ENCODE data around the gene PDLIM1.
"Not testable (repeated sequence)": the region's sequence is repeated elsewhere in the genome, so short reads cannot be mapped to it uniquely, and the experiment has no call there.

DNA sequence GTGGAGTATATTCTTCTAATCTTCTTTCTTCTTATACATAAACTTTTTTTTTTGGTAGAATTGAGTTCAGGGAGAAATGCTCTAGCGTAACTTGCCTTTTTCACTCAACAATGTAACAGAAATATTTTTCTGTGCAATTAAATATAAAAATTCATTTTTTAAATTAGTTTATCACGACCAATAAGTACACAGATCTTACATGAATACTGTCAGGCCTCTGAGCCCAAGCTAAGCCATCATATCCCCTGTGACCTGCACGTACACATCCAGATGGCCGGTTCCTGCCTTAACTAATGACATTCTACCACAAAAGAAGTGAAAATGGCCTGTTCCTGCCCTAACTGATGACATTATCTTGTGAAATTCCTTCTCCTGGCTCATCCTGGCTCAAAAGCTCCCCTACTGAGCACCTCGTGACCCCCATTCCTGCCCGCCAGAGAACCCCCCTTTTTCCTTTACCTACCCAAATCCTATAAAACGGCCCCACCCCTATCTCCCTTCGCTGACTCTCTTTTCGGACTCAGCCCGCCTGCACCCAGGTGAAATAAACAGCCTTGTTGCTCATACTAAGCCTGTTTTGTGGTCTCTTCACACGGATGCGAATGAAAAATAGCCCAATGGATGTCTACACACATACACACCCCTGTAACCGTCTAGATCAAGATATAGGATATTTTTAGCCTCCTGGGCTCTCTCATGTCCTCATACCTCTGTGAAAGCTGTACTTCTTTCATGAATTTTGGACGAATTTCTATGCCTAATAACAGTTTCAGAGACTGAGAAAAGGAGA lies 61.7 kb downstream of the PDLIM1 start:
- TF ChIP-seq RAD21 (IDR thresholded peaks at IDR 0.05; ENCODE audit: low read depth); TCF7L2 (IDR thresholded peaks at IDR 0.05; ENCODE audit: borderline replicate concordance, extremely low read depth, insufficient read depth, insufficient read length); CEBPB (IDR thresholded peaks at IDR 0.05; ENCODE audit: low read depth); JUND (IDR thresholded peaks at IDR 0.05); FOSL1 (IDR thresholded peaks at IDR 0.05; ENCODE audit: low read depth): not testable (repeated sequence)
- TF ChIP-seq, protein P1, sequence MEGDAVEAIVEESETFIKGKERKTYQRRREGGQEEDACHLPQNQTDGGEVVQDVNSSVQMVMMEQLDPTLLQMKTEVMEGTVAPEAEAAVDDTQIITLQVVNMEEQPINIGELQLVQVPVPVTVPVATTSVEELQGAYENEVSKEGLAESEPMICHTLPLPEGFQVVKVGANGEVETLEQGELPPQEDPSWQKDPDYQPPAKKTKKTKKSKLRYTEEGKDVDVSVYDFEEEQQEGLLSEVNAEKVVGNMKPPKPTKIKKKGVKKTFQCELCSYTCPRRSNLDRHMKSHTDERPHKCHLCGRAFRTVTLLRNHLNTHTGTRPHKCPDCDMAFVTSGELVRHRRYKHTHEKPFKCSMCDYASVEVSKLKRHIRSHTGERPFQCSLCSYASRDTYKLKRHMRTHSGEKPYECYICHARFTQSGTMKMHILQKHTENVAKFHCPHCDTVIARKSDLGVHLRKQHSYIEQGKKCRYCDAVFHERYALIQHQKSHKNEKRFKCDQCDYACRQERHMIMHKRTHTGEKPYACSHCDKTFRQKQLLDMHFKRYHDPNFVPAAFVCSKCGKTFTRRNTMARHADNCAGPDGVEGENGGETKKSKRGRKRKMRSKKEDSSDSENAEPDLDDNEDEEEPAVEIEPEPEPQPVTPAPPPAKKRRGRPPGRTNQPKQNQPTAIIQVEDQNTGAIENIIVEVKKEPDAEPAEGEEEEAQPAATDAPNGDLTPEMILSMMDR (IDR thresholded peaks at IDR 0.05 in 2 of 3, conservative IDR thresholded peaks at IDR 0.05 in 1 of 3; ENCODE audit: borderline replicate concordance in 1 of 3, insufficient read depth in 1 of 3, low read depth in 2 of 3, low read length in 2 of 3) = not testable (repeated sequence)

Measured in HCT116 (cell line).